Ishikawa (cell line): ENCODE data around the gene LSM7.

ENCODE experiments used
- CEBPB ChIP-seq: IDR thresholded peaks from 2 replicates; pipeline ENCODE4 v1.6.1; 2012
- CREB1 ChIP-seq: IDR thresholded peaks from 2 replicates; pipeline ENCODE4 v1.6.1; 2012; ENCODE audit warnings: low read depth
- EGR1 ChIP-seq: IDR thresholded peaks from 2 replicates; pipeline ENCODE4 v1.6.1; 2012
- EP300 ChIP-seq: IDR thresholded peaks from 2 replicates; pipeline ENCODE4 v1.6.1; 2012; ENCODE audit warnings: borderline replicate concordance
- MAX ChIP-seq: IDR thresholded peaks from 2 replicates; pipeline ENCODE4 v1.6.1; 2012
- NFIC ChIP-seq: IDR thresholded peaks from 2 replicates; pipeline ENCODE4 v1.6.1; 2012
- RAD21 ChIP-seq: IDR thresholded peaks from 2 replicates; pipeline ENCODE4 v1.6.1; 2012; ENCODE audit warnings: low read depth
- REST ChIP-seq: IDR thresholded peaks from 2 replicates; pipeline ENCODE4 v1.6.1; 2012; ENCODE audit warnings: low read depth, mild to moderate bottlenecking
- TAF1 ChIP-seq: IDR thresholded peaks from 2 replicates; pipeline ENCODE4 v1.6.1; 2012; ENCODE audit warnings: low read depth, mild to moderate bottlenecking
- USF1 ChIP-seq: IDR thresholded peaks from 2 replicates; pipeline ENCODE4 v1.6.1; 2012

- TF ChIP-seq EGR1 (no peak), EP300 (no peak), TAF1 (no peak), USF1 (no peak), REST (no peak), RAD21 (no peak), NFIC (no peak), CEBPB (no peak), CREB1 (no peak), MAX (no peak)
Observed at GRCh38 chr19:2363419-2363818, 35.0 kb upstream of the LSM7 start.
